ENCODE measurements around the gene XXYLT1. TPM values are rescaled to one million over a fixed set of nuclear protein-coding genes. Genes with fewer than 3 reads are reported as not detected.

XXYLT1 gene
- total and polyA plus RNA-seq, 10 of the 15 experiments (the other 5 are each of a cell fraction or from before 2014, with no cell fraction given), result 1.2 to 14.2 (median 9.3) TPM

GRCh38 chr3:195268576-195269309 lies 2.2 kb downstream of the XXYLT1 start:
- ChIA-PET RAD21 (ENCODE audit: unreplicated experiment) (interaction anchor here (0.8 to 3.5 kb wide), 5 partner anchors 141 to 586 kb away, joined by 3 to 84 read pairs (median 32); partner anchors contain the start of gene PPP1R2), POLR2A (interaction anchor here (0.7 to 1.0 kb wide), 2 partner anchors 274 to 712 kb away, joined by 3 to 4 read pairs; partner anchors contain the start of gene PPP1R2), SMC1A (ENCODE audit: uncharacterized antibody, unreplicated experiment) (interaction anchor here (0.6 to 4.3 kb wide), 4 partner anchors 256 to 659 kb away, joined by 3 to 66 read pairs (median 26); no protein-coding TSS in a partner anchor), CTCF (interaction anchor here (0.6 to 3.9 kb wide), 16 partner anchors 7 to 935 kb away, joined by 3 to 179 read pairs (median 20); partner anchors contain the start of genes ACAP2, FAM43A, LSG1 and PPP1R2)
- FAIRE-seq (no peak), ATAC-seq (no peak), DNase-seq (ENCODE audit: low read depth, low spot score) (no peak)
- no peak overlapping the region for H3K9ac ChIP-seq (ENCODE audit: control insufficient read depth, insufficient read depth, low read length)
- H3K9me3 ChIP-seq (replicated peaks; ENCODE audit: control insufficient read depth, insufficient read depth, low read length), result no peaks in the 10 kb centered on the region
- H3K79me2 ChIP-seq (ENCODE audit: control insufficient read depth, insufficient read depth, low read length), result peaks cover 6% of the 10 kb centered on the region
- in situ Hi-C loops (cut with MboI) (loop anchor here (5.0 kb wide), 1 partner anchor 596 kb away; the partner anchor contains the start of gene LSG1), intact Hi-C loops (cut with micrococcal nuclease; ENCODE audit: unreplicated experiment) (loop anchor here (10.0 kb wide), 1 partner anchor 934 kb away; no protein-coding TSS in a partner anchor)
- 0 out of 2 replicates have a peak overlapping the region, but pooled peaks have one; percentile 85 for H3K4me3 ChIP-seq
- TF ChIP-seq STAT1 (conservative IDR thresholded peaks at IDR 0.05) (no peak), SPI1 (IDR thresholded peaks at IDR 0.05; ENCODE audit: borderline replicate concordance, insufficient read depth, low read depth, low read length) (peak; percentile 61), IRF5 (IDR thresholded peaks at IDR 0.05; ENCODE audit: borderline replicate concordance) (no peak), NFYB (IDR thresholded peaks at IDR 0.05; ENCODE audit: insufficient read depth, low read depth, low read length) (peak; percentile 37; the same call in 1 of the 2 replicates), SRF (IDR thresholded peaks at IDR 0.05; ENCODE audit: low read depth in 2 of 2, low read length in 2 of 2) (no peak)
- H3K27ac ChIP-seq (ENCODE audit: control insufficient read depth, insufficient read depth), result no peak overlapping the region
- BruUV-seq (replicated peaks), result no TSS peak
- H3K27me3 ChIP-seq (replicated peaks in 1 of 2; ENCODE audit: control insufficient read depth in 2 of 2, insufficient read depth in 2 of 2, low read length in 1 of 2), result no peaks in the 10 kb centered on the region
- H2AFZ ChIP-seq (ENCODE audit: control insufficient read depth, low read depth, low read length), result no peak overlapping the region
- H3K4me1 ChIP-seq (ENCODE audit: control insufficient read depth, insufficient read depth, low read length), result peaks cover 10% of the 10 kb centered on the region; the same call in 1 of the 2 replicates
- WGBS (ENCODE audit: insufficient coverage, insufficient replicate concordance, low lambda C conversion rate, missing lambda C conversion rate), result 89% methylated on average over 10 of the region's 11 CpGs
- H3K4me2 ChIP-seq (ENCODE audit: control insufficient read depth, insufficient read depth), result peak overlapping the region; percentile 7; the same call in 1 of the 2 replicates
- no peaks in the 10 kb centered on the region for H4K20me1 ChIP-seq (ENCODE audit: control insufficient read depth, insufficient read depth)
- H3K36me3 ChIP-seq (ENCODE audit: control insufficient read depth in 2 of 2, insufficient read depth in 2 of 2, low read length in 1 of 2), result no peaks in the 10 kb centered on the region
